Heart left ventricle (tissue), 13 donors: Measurements from ENCODE around the gene RPL13A.

Source experiments
- CTCF ChIP-seq, 12 donors: fragments of 200-600 bp; sonication (generic) in 4 of 12; IDR thresholded peaks; one replicate each; pipeline versions ENCODE4 v1.5.0 to v1.8.0; 2018 to 2022; ENCODE audit warnings: antibody characterized with exemption in 12 of 12, mild to moderate bottlenecking in 5 of 12
- POLR2A ChIP-seq, 2 donors: fragments of 450-650 bp; IDR thresholded peaks; one replicate each; pipeline ENCODE4 v1.6.1; 2017; ENCODE audit warnings: antibody characterized with exemption in 2 of 2, mild to moderate bottlenecking in 2 of 2, moderate library complexity in 2 of 2
- donor health status: ischemic (EF 13 %, LVEDD 7.1; RV severe dilation, severe dysfunction).
- donor health status: DM: no; HTN: yes; CAD: no.
- donor health status: DM: no; HTN: no; CAD: no.
- donor health status: ischemic (EF 25% LVEDD 6.9; RV normal size, moderate dysfunction).
- donor health status: ischemic (EF 25% LVEDD 5.7; RV mildly dilated, moderate dysfunction).
- donor health status: ischemic (EF 35%, LVEDD 5.7; RV mildly dilated, moderate dysfunction).
- donor health status: nonischemic (EF 11% LVEDD 7.7; RV severe dilation, severe dysfunction).
- donor health status: DM: yes; HTN: yes; CAD: no.
- donor health status: PGD.
- donor health status: ischemic (EF 29% LVEDD 5.4; RV normal size, mild dysfunction).
- donor health status: nonischemic (EF 23%, LVEDD 6.1; RV moderate dilation, normal function).

GRCh38 chr19:49448432-49448786 lies 39.0 kb upstream of the RPL13A start:
- TF ChIP-seq POLR2A (IDR thresholded peaks at IDR 0.05) (no peak), CTCF (IDR thresholded peaks at IDR 0.05) (no peak)
